Stimulated activated CD4-positive, alpha-beta T cell treated with anti-CD3 and anti-CD28 coated beads, Interleukin-4, amount 100 ng/mL, for 48 hours (primary cell): ENCODE measurements around the gene SPTBN1.
A peak's percentile ranks its signal among the peaks of the same experiment; 100 is the strongest.

Experiments
- DNase-seq, 2 donors: peaks; one replicate each; pipeline ENCODE4 v3.0.0-alpha.2; 2020; ENCODE audit warnings: low read depth in 2 of 2

Gene SPTBN1

GRCh38 chr2:54590216-54591120 lies 134.3 kb downstream of the SPTBN1 start:
- no peak for DNase-seq

- no peak for DNase-seq
Observed at GRCh38 chr2:54591551-54591950, 135.4 kb downstream of the SPTBN1 start.

- DNase-seq, result no peak
Observed at GRCh38 chr2:54593249-54593648, 137.1 kb downstream of the SPTBN1 start.

GRCh38 chr2:54594048-54594447 lies 137.9 kb downstream of the SPTBN1 start:
- DNase-seq, result no peak

GRCh38 chr2:54595161-54595803 lies 139.2 kb downstream of the SPTBN1 start:
- no peak for DNase-seq

GRCh38 chr2:54595999-54596902 lies 140.1 kb downstream of the SPTBN1 start:
- no peak for DNase-seq

GRCh38 chr2:54597153-54597848 lies 141.2 kb downstream of the SPTBN1 start:
- DNase-seq, result no peak

- DNase-seq, result no peak
Observed at GRCh38 chr2:54598347-54599325, 142.5 kb downstream of the SPTBN1 start.

GRCh38 chr2:54599326-54599710 lies 143.2 kb downstream of the SPTBN1 start:
- DNase-seq, result no peak

GRCh38 chr2:54599914-54600313 lies 143.8 kb downstream of the SPTBN1 start:
- no peak for DNase-seq

GRCh38 chr2:54601339-54601738 lies 145.2 kb downstream of the SPTBN1 start:
- DNase-seq, result no peak

GRCh38 chr2:54602736-54603322 lies 146.7 kb downstream of the SPTBN1 start:
- no peak for DNase-seq

- no peak for DNase-seq
Observed at GRCh38 chr2:54603357-54603756, 147.2 kb downstream of the SPTBN1 start.

GRCh38 chr2:54603796-54604195 lies 147.7 kb downstream of the SPTBN1 start:
- DNase-seq, result no peak

GRCh38 chr2:54604871-54605270 lies 148.7 kb downstream of the SPTBN1 start:
- DNase-seq, result no peak

GRCh38 chr2:54605836-54606235 lies 149.7 kb downstream of the SPTBN1 start:
- DNase-seq, result no peak

- peak in 1 of 2 donors; percentile 26 for DNase-seq
Observed at GRCh38 chr2:54606393-54606958, 150.3 kb downstream of the SPTBN1 start.

- no peak for DNase-seq
Observed at GRCh38 chr2:54608224-54608623, 152.1 kb downstream of the SPTBN1 start.

- DNase-seq, result no peak
Observed at GRCh38 chr2:54609241-54609640, 153.1 kb downstream of the SPTBN1 start.

- no peak for DNase-seq
Observed at GRCh38 chr2:54609647-54610046, 153.5 kb downstream of the SPTBN1 start.
